Renal pelvis (tissue), 12 donors: ENCODE measurements around the gene NAB2. TPM values are rescaled to one million over a fixed set of nuclear protein-coding genes. Genes with fewer than 3 reads are reported as not detected.
"Not testable (repeated sequence)": the region's sequence is repeated elsewhere in the genome, so short reads cannot be mapped to it uniquely, and the experiment has no call there.

Experiments
- DNase-seq: peaks from one replicate; pipeline ENCODE4 v3.0.0-alpha.2; 2013
- long read RNA-seq, 16 experiments: transcript quantifications; one replicate each; lab custom pipeline, GENCODE V29; 2026
- polyA plus RNA-seq, 3 donors: library from polyadenylated mRNA; unstranded; fragments of 120-200 nt; gene quantifications; one replicate each; pipeline ENCODE4 v1.2.1, GENCODE V29; 2013; ENCODE audit not compliant: insufficient read length in 3 of 3

The NAB2 gene, protein sequence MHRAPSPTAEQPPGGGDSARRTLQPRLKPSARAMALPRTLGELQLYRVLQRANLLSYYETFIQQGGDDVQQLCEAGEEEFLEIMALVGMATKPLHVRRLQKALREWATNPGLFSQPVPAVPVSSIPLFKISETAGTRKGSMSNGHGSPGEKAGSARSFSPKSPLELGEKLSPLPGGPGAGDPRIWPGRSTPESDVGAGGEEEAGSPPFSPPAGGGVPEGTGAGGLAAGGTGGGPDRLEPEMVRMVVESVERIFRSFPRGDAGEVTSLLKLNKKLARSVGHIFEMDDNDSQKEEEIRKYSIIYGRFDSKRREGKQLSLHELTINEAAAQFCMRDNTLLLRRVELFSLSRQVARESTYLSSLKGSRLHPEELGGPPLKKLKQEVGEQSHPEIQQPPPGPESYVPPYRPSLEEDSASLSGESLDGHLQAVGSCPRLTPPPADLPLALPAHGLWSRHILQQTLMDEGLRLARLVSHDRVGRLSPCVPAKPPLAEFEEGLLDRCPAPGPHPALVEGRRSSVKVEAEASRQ
- polyA plus RNA-seq = 10 to 100 TPM; 47.0 to 53.9 (median 53.8) TPM
- long read RNA-seq, donor 1, transcript NAB2-201 (7 exons, 2,711 nt) = major isoform, 6 of 33 reads
- long read RNA-seq, donor 1, partial matches to known transcripts = 27 of 33 reads
- long read RNA-seq, donor 1, other reads (novel, unspliced or antisense) = 0 of 33 reads
- long read RNA-seq, donor 2, transcript NAB2-201 (7 exons, 2,711 nt) = major isoform, 12 of 68 reads
- long read RNA-seq, donor 2, partial matches to known transcripts = 43 of 68 reads
- long read RNA-seq, donor 2, other reads (novel, unspliced or antisense) = 13 of 68 reads
- long read RNA-seq, donor 3, transcript NAB2-201 (7 exons, 2,711 nt) = major isoform, 11 of 49 reads
- long read RNA-seq, donor 3, partial matches to known transcripts = 38 of 49 reads
- long read RNA-seq, donor 3, other reads (novel, unspliced or antisense) = 0 of 49 reads
- long read RNA-seq, donor 4, transcript NAB2-201 (7 exons, 2,711 nt) = major isoform, 14 of 24 reads
- long read RNA-seq, donor 4, partial matches to known transcripts = 6 of 24 reads
- long read RNA-seq, donor 4, other reads (novel, unspliced or antisense) = 0 of 24 reads
- long read RNA-seq, donor 5, transcript NAB2-201 (7 exons, 2,711 nt) = major isoform, 5 of 17 reads
- long read RNA-seq, donor 5, partial matches to known transcripts = 11 of 17 reads
- long read RNA-seq, donor 5, other reads (novel, unspliced or antisense) = 0 of 17 reads
- long read RNA-seq, donor 6, partial matches to known transcripts = 12 of 15 reads
- long read RNA-seq, donor 6, other reads (novel, unspliced or antisense) = 0 of 15 reads
- long read RNA-seq, donor 7, transcript NAB2-201 (7 exons, 2,711 nt) = major isoform, 7 of 62 reads
- long read RNA-seq, donor 7, partial matches to known transcripts = 53 of 62 reads
- long read RNA-seq, donor 7, other reads (novel, unspliced or antisense) = 0 of 62 reads
- long read RNA-seq, donor 8, transcript NAB2-201 (7 exons, 2,711 nt) = major isoform, 9 of 21 reads
- long read RNA-seq, donor 8, partial matches to known transcripts = 11 of 21 reads
- long read RNA-seq, donor 8, other reads (novel, unspliced or antisense) = 0 of 21 reads
- long read RNA-seq, donor 9, transcript NAB2-201 (7 exons, 2,711 nt) = major isoform, 8 of 84 reads
- long read RNA-seq, donor 9, partial matches to known transcripts = 76 of 84 reads
- long read RNA-seq, donor 9, other reads (novel, unspliced or antisense) = 0 of 84 reads
- long read RNA-seq, donor 10, transcript NAB2-201 (7 exons, 2,711 nt) = major isoform, 6 of 72 reads
- long read RNA-seq, donor 10, partial matches to known transcripts = 65 of 72 reads
- long read RNA-seq, donor 10, other reads (novel, unspliced or antisense) = 0 of 72 reads
- long read RNA-seq, donor 11, transcript NAB2-201 (7 exons, 2,711 nt) = major isoform, 10 of 10 reads
- long read RNA-seq, donor 11, partial matches to known transcripts = 0 of 10 reads
- long read RNA-seq, donor 11, other reads (novel, unspliced or antisense) = 0 of 10 reads
- long read RNA-seq, donor 12, transcript NAB2-201 (7 exons, 2,711 nt) = major isoform, 17 of 182 reads
- long read RNA-seq, donor 12, partial matches to known transcripts = 157 of 182 reads
- long read RNA-seq, donor 12, other reads (novel, unspliced or antisense) = 5 of 182 reads
- long read RNA-seq, donor 13, partial matches to known transcripts = 42 of 45 reads
- long read RNA-seq, donor 13, other reads (novel, unspliced or antisense) = 0 of 45 reads
- long read RNA-seq, donor 14 = 0 reads
- long read RNA-seq, donor 15, transcript NAB2-201 (7 exons, 2,711 nt) = major isoform, 22 of 174 reads
- long read RNA-seq, donor 15, partial matches to known transcripts = 144 of 174 reads
- long read RNA-seq, donor 15, other reads (novel, unspliced or antisense) = 7 of 174 reads
- long read RNA-seq, donor 16, transcript NAB2-201 (7 exons, 2,711 nt) = major isoform, 12 of 66 reads
- long read RNA-seq, donor 16, partial matches to known transcripts = 54 of 66 reads
- long read RNA-seq, donor 16, other reads (novel, unspliced or antisense) = 0 of 66 reads

DNA sequence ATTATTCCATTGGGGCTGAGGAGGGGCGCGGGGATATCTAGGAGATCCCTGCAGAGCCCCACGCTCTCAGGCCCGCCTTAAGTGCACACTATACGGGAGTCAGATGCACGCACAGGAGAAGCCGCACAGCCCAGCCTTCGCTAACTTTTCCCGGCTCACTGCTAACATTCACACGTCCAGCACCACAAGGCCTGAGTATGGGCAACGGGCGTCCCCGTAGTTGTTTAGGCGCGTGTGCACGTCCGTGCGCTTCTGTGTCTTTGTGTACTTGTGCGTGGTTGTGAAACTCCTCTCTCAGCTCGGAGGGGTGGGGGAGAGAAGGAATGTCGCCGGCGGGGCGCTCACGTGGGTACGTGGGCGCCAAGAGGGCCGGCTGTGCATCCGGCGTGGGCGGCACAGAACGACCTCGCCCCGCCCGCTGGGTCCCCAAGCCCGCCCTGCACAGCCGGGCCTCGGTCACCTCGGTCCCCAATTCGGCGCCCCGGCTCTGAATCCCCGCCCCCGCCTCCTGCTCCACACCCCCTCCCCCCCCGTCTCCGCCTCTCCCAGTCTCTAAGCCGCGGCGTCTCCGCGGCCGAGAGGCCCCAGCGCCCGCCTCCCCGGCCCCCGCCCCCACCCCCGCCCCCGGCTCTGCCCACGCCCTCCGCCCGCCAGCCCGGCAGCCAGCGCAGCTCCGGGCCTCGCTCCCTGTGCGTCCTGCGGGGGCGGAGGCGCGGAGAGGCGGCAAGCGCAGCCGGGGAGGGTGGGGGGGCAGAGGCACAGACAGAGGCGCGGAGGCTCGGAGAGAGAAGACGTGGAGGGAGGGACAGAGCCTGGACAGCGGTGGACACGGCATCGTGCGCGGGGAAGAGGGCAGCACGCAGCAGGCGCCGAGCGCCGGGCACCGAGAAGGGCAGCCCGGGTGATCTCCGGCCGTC lies at the start of gene NAB2:
Gene NAB2, plus strand, starts transcription at position 761 of the 917 bp plus-strand sequence. CDS start 158 bp downstream, outside the sequence.
- DNase-seq = peak; percentile 94

GRCh38 chr12:57040211-57040610 lies 48.7 kb upstream of the NAB2 start:
- DNase-seq = no peak

GRCh38 chr12:57040750-57041149 lies 48.2 kb upstream of the NAB2 start:
- no peak for DNase-seq

GRCh38 chr12:57042695-57043094 lies 46.2 kb upstream of the NAB2 start:
- DNase-seq = no peak

GRCh38 chr12:57044468-57044867 lies 44.4 kb upstream of the NAB2 start:
- no peak for DNase-seq

DNA sequence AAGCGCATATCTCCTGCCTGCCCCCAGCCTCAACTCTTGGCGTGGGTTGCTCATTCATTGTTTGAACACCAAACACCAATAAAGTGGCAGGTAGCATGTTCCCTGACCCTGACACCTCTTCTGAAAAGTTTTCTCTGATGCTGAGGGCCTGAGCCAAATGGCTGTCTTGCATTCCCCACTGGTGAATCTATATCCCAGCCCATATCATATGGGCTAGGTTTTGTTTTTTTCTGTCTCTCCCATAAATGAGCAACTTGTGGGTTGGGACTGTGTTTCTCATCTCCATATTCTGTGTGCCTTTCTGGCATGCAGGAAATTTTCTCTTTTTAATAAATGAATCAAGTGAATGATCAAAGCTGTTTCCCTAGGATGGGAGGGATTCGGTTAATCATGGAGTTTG lies 44.0 kb upstream of the NAB2 start:
- DNase-seq = no peak

DNA sequence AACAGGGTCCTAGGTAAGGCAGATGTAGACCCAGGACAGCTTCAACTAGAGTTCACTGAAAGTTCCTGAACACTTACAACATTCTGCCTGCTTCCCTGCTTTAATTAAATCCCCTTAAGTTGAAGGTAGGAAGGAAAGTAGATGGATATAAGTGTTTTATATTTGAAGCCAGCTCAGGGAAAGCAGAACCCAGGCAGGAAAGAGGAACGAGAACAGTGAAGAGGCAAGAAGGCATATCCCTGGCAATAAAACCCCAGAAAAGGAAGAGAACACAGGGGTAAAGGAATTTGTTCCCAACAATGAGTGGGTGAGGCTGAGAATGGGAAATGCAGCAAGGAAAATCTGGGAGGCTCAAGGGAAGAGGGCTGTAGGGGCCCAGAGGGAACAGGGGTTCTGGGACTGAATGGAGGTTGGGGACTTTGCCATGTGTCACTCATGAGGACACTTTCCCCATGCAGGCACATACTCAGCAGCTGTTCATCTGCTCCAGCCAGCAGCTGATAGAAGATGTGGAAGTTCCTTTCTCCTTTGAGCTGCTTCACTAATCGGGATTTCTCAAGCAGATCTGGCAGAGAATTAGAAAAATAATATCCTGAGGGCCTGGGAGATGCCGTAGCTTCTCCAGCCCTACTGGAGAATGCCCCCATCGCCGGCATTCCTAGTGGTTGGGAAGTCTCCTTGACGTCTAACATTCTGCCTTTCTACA lies 42.7 kb upstream of the NAB2 start:
- DNase-seq = no peak

DNA sequence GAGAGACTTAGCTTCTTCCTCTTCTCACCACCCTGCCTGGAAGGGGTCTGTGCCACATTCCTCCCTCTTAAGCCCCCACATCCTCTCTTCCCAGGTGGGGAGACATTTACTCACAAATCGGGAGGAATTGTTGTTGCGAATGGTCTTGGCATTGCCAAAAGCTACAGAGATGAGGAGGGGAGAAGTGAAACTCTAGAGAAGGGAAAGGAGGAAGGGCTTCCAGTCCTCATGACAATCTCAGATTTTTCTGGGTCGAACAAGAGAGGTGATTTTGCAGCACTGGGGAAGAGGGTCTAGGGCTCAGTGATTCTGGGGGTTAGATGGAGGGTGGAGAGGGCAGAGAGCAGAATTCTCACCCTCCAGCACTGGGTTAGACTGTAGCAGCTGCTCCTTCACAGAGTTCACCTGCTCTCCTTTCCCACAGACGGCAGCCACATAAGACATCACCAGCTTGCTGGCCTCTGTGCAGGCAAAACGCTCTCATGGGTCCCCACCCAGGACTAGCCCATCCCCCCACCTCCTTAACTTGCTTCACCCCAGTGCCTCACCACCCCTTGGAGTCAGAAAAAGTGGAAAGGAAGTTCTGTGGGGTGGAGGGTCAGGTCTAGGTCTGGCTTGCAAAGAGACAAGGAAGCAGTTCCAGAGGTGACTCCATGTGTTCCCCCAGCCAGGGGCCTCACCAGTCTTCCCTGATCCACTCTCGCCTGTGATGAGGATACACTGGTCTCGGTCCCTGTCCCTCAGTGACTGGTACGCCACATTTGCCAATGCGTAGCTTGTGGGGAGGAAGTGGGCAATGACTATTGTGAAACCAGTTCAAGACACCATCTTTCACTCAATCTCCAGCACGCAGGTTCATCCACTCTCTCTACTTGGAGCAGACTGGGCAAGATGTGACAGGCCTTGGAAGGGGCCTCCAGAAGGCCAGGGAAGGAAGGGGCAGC lies 41.7 kb upstream of the NAB2 start:
- no peak for DNase-seq

GRCh38 chr12:57047981-57048380 lies 40.9 kb upstream of the NAB2 start:
- DNase-seq = no peak

DNA sequence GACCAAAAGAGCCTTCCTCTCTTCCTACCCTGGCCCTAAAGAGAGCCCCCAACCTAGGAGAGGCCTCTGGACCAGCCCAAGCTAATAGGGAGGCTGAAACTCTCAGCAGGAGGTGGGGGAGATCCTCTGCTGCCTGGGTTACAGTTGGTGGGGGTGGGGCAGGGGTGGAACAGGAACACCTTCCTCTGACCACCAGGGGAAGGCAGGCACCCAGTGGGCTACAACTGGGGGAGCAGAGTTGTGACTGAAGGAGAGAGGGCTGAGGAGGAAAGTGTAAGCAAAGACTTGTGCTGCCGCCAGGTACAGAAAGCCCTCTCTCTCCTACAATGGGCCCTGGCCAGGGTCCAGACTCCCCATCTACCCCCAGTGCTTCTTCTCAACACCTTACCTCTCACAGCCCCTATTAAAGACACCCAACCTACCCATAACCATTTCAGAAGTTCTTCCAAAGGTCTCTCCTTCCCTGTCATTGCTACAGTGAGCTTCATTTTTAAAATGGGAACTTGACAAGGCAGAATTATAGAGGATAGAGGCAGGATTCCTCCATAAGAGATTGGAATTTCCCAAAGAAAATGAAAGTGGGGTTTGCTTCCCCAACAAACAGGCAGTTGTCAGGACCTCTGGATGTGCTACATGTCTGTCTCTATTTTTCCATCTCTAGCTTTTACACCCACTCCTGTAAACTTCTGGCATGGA lies 40.3 kb upstream of the NAB2 start:
- no peak for DNase-seq

- DNase-seq = no peak
Measured at GRCh38 chr12:57049119-57049446, 39.8 kb upstream of the NAB2 start.

DNA sequence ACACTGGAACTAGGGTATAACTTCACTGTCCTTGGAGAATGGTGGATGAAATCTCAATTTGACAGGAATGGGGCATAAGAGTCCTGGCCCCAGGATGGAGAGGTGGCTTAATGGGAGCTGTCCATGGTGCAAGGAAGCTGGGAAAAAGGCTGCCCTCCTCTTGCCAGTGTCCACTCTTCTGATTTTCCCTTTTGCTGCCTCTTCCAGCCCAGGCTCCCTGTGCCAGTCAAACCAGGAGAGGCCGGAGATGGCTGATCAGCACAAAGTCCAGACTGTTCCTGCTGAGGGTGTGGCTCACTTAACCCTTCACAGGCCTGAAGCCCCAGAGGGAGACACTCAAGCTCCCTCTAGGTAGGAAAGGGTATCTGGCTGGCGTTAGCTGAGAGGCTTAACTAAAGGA lies 39.0 kb upstream of the NAB2 start, which contains the start of gene MYO1A:
Gene MYO1A, minus strand, starts transcription at position 240 of the 400 bp plus-strand sequence. CDS start 1,806 bp downstream, outside the sequence.
- DNase-seq = peak; percentile 4

DNA sequence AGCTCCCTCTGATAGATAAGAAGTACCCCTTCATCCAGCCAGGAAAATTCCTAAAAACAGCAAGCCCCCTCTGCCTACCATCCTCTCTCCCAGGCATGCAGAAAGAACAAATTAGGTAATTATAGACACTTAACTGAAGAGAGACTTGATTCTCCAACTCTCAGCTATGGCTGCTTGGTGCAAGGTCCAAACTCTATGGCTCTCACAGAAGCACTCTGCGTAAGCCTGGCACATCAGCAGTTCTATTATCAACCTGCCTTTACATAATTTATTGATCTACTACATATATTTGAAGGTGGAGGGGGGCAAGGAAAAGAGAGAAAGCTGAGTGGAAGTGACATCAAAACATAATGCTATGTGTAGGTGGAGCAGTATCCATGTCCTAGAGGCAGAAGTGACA lies 37.9 kb upstream of the NAB2 start:
- no peak for DNase-seq

- not testable (repeated sequence) for DNase-seq
Measured at GRCh38 chr12:57053146-57053545, 35.8 kb upstream of the NAB2 start.

GRCh38 chr12:57053901-57054300 lies 35.0 kb upstream of the NAB2 start:
- DNase-seq = not testable (repeated sequence)
